Measurements from ENCODE around the gene KRTAP1-1.
"Not testable (repeated sequence)": the region's sequence is repeated elsewhere in the genome, so short reads cannot be mapped to it uniquely, and the experiment has no call there.

Gene KRTAP1-1

DNA sequence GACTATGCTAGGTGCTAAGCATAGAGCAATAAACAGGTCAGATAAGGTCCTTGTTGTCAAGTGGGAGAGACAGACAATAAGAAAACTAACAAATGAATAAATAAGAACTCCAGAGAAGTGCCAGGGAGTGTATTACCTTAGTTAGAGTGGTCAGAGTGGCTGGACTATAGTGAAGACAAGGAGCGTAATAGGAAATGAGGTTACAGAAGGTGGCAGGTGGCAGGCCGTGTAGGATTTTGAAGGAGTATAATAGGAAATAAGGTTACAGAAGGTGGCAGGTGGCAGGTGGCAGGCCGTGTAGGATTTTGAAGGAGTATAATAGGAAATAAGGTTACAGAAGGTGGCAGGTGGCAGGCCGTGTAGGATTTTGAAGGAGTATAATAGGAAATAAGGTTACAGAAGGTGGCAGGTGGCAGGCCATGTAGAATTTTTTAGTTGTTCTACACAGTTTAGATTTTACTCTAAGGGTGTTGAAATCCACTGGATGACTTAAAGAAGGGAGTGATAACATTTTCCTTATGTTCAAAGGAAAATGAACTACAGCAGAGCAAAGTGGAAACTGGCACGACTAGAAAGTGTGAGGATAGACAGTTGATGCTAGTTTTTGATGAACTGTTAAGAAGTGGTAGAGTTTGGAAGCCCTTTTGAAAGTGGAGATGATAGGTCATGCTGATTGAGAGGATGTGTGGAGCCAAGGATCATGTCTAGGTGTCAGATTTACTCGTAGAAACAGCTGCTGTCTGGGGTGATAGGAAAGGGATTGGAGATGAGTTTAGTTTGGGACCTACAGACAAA, 28.7 kb downstream of the KRTAP1-1 start:
- DNase-seq (ENCODE audit: low read depth in 2 of 2) = no peak

DNA sequence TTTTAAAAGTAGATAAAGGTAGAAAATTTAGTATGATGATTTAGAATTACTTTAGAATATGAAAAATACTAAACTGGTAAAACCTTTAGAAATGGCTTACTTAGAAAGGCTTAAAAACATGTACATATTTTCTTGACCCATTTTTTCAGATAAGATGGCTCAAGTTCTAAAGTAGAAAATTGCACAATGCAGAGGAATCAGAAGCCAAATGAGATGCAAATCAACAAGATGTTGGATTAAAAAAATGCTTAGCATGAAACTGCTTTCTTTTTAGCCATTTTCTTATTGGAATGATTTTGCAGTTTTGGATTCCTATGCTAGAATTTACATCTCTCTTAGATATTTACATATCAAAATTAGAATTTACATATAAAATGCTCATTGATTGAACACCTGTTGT, 30.8 kb downstream of the KRTAP1-1 start:
- no peak for DNase-seq (ENCODE audit: low read depth in 2 of 2)

DNA sequence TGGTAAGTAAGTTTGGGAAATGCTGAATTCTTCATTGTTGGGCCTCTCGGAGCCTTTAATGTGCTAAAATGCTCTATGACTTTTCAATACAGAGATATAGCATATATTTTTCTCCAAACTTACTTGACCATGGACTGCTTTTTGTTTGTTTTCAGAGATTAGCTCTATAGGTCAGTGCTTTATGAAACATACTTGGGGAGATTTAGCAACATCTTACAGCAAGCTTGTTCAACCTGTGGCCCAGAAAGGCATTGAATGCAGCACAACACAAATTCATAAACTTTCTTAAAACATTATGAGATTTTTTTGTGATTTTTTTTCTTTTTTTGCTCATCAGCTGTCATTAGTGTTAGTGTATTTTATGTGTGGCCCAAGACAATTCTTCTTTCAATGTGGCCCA, 31.3 kb downstream of the KRTAP1-1 start:
- no peak for DNase-seq (ENCODE audit: low read depth in 2 of 2)

- no peak for DNase-seq (ENCODE audit: low read depth in 2 of 2)
Measured at GRCh38 chr17:41009301-41009760, 31.9 kb downstream of the KRTAP1-1 start.

DNA sequence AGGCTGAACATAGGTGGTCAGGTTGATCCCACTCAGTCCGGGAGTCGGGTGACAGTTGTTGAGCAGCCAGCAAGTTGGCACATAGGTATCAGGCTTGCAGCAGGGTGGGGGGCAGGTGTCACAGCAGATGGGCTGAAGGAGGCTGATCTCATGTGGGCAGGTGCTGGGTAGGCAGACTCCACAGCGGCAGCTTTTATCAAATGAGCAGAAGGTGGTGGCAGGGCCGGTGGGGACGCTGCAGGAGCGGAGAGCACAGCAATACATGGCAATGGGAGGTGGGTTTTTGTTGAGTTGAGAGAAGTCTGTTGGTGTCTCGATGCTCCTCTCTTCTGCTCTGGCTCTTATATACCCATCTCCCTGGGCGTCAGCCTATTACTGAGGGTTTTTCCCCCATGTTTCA, 32.4 kb downstream of the KRTAP1-1 start, which contains the start of gene KRTAP3-1:
TSS of gene KRTAP3-1 (minus strand) at position 318 of the 400 bp plus-strand sequence. CDS start at position 264, 54 bp downstream.
- no peak for DNase-seq (ENCODE audit: low read depth in 2 of 2)

- DNase-seq (ENCODE audit: low read depth in 2 of 2) = no peak
Measured at GRCh38 chr17:41004397-41004796, 36.9 kb downstream of the KRTAP1-1 start.

GRCh38 chr17:41003926-41004325, 37.3 kb downstream of the KRTAP1-1 start:
- DNase-seq (ENCODE audit: low read depth in 2 of 2) = no peak

GRCh38 chr17:41002814-41003213, 38.4 kb downstream of the KRTAP1-1 start:
- DNase-seq (ENCODE audit: low read depth in 2 of 2) = no peak

DNA sequence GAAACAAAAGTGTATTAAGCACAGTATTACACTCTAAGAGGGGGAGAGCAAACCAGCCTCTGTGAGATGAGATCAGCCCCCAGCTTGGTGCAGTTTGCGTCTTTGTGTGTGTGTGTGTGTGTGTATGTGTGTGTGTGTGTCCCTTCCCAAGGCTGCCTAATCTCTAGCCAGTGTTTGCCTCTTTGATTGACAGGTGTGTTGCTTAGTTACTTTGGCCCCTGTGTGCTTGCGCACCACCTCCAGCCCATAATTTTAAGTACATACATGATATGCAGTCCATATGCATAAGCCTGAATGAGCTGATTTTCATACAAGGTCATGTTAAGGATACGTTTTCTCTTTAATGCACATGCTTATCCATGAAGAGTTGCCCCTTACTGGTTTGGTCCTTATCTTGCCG, 39.5 kb downstream of the KRTAP1-1 start:
- DNase-seq (ENCODE audit: low read depth in 2 of 2) = no peak

GRCh38 chr17:40999563-40999962, 41.7 kb downstream of the KRTAP1-1 start, which contains the start of gene KRTAP3-2:
Gene KRTAP3-2, minus strand, starts transcription at chr17:40999906. Its CDS starts 53 bp downstream, at chr17:40999853.
- not testable (repeated sequence) for DNase-seq (ENCODE audit: low read depth in 2 of 2)

GRCh38 chr17:40997361-40997760, 43.9 kb downstream of the KRTAP1-1 start:
- DNase-seq (ENCODE audit: low read depth in 2 of 2) = no peak

DNA sequence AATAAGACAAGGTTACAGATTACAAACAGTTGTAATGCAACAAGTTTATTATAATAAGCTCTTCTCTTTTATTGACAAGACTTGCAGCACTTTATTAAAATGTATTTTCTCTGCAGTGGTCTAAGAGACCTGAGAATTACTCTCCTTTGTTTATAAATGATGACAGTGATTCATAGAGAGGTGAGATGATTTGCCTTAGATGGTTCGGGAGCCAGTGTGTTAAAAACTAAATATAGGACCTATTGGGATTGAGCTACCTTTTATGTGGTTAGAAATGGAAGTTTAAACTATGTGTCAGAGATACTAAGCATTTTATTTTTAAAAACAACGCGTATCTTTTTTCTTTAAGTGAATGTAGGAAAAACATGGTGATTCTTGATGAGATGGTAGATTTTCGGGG, 44.4 kb downstream of the KRTAP1-1 start:
- no peak for DNase-seq (ENCODE audit: low read depth in 2 of 2)

GRCh38 chr17:40995116-40995515, 46.1 kb downstream of the KRTAP1-1 start:
- DNase-seq (ENCODE audit: low read depth in 2 of 2) = no peak

DNA sequence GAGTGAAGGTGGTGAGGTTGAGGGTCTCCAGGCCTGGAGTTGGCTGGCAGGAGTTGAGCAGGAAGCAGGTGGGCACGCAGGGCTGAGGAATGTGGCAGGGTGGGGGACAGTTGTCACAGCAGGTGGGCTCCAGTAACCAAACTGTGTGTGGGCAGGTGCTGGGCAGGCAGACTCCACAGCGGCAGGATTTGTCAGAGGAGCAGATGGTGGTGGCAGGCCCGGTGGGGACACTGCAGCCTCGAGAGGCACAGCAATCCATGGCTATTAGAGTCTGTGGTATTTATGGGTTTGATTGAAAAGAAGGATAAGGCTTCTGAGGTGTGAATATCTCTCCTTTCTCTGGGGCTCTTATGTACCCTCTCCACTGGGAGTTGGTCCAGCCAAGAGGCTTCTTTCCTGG, 47.4 kb downstream of the KRTAP1-1 start, which contains the start of gene KRTAP3-3:
TSS of gene KRTAP3-3 (minus strand) at position 326 of the 400 bp plus-strand sequence. CDS start at position 259, 67 bp downstream.
- DNase-seq (ENCODE audit: low read depth in 2 of 2) = no peak

GRCh38 chr17:40993084-40993483, 48.2 kb downstream of the KRTAP1-1 start:
- no peak for DNase-seq (ENCODE audit: low read depth in 2 of 2)

- DNase-seq (ENCODE audit: low read depth in 2 of 2) = no peak
Measured at GRCh38 chr17:40992666-40993065, 48.6 kb downstream of the KRTAP1-1 start.

Measured in stimulated activated CD4-positive, alpha-beta T cell treated with anti-CD3 and anti-CD28 coated beads, Interleukin-1b, Interleukin-23, amount 100 ng/mL, for 4 hours (primary cell).